Mucosa of rectum (tissue), 2 donors: ENCODE results near the gene MID1IP1.

ENCODE experiments used
- H3K27ac ChIP-seq, 2 donors: one replicate each; pipeline ENCODE4 v1.7.0; 2013; ENCODE audit warnings: inconsistent platforms in 2 of 2, low read depth in 2 of 2, low read length in 2 of 2
- H3K27me3 ChIP-seq, 2 donors: one replicate each; pipeline ENCODE4 v1.7.0; 2013; ENCODE audit warnings: low read length in 2 of 2; ENCODE audit not compliant: control insufficient read depth in 2 of 2, insufficient read depth in 2 of 2
- H3K36me3 ChIP-seq, 2 donors: one replicate each; pipeline ENCODE4 v1.7.0; 2013; ENCODE audit warnings: low read length in 2 of 2; ENCODE audit not compliant: control insufficient read depth in 2 of 2, insufficient read depth in 2 of 2
- H3K4me1 ChIP-seq, 2 donors: one replicate each; pipeline ENCODE4 v1.7.0; 2013; ENCODE audit warnings: low read length in 2 of 2, mild to moderate bottlenecking in 1 of 2; ENCODE audit not compliant: control insufficient read depth in 2 of 2, insufficient read depth in 2 of 2
- H3K4me3 ChIP-seq, 2 donors: one replicate each; pipeline ENCODE4 v1.7.0; 2013; ENCODE audit warnings: low read length in 2 of 2
- H3K9ac ChIP-seq, 2 donors: one replicate each; pipeline ENCODE4 v1.7.0; 2013; ENCODE audit warnings: low read length in 2 of 2, low read depth in 1 of 2, mild to moderate bottlenecking in 1 of 2
- H3K9me3 ChIP-seq, 2 donors: one replicate each; pipeline ENCODE4 v1.7.0; 2013; ENCODE audit warnings: low read length in 2 of 2; ENCODE audit not compliant: control insufficient read depth in 2 of 2
- donor health status: healthy.
- donor health status: Normal muscosa, but diverticular disease.

MID1IP1 gene

DNA sequence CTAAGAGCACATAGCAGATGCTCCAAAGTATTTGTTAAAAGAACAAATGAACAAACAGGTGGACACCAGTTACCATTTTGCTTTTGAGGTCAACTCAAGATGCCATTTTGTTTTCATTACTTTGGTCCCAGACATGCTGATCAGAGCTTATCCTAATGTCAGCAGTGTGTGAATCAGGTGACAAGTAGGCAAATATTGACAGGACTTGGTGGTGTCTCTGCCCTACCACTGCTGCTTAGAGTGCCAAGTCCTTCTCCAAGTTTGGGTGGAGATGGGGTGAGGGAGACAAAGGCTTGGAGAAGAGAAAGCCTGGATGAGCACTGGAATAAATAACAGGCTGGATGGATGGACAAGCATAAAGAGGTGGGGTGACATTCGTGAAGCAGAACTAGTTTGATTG, 38.7 kb downstream of the MID1IP1 start:
- Histone ChIP-seq H3K4me3 (no peak overlapping the region), H3K27ac (no peak overlapping the region), H3K27me3 (peaks cover 0 to 2% of the 10 kb centered on the region in 2 donors), H3K9ac (no peak overlapping the region), H3K36me3 (no peaks in the 10 kb centered on the region), H3K4me1 (no peaks in the 10 kb centered on the region), H3K9me3 (no peaks in the 10 kb centered on the region)

- Histone ChIP-seq H3K9me3 (no peaks in the 10 kb centered on the region), H3K27me3 (peaks cover 0 to 2% of the 10 kb centered on the region in 2 donors), H3K36me3 (no peaks in the 10 kb centered on the region), H3K27ac (no peak overlapping the region), H3K9ac (no peak overlapping the region), H3K4me1 (no peaks in the 10 kb centered on the region), H3K4me3 (no peak overlapping the region)
Measured at GRCh38 chrX:38841750-38842149, 40.5 kb downstream of the MID1IP1 start.

DNA sequence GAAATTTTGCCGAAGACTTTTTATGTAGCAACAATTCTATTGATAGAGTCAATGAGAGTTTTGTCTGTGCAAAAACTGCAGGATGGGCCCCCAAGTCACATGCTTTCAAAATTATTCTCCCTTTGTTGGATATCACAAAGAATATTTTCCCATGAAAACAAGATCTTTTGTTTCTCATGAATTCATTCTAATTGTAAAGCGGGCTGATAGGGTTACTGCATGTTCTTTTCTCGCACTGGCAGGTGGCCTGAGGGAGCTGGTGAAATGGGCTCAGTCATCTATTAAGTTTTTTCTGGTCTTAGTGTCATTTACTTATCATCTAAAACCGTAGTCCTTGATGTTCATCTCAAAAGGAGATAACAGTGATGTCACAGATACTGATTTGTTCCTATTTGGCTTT, 44.2 kb downstream of the MID1IP1 start:
- H3K27ac ChIP-seq = no peak overlapping the region
- no peaks in the 10 kb centered on the region for H3K4me1 ChIP-seq
- H3K4me3 ChIP-seq = no peak overlapping the region
- peaks cover 0 to 2% of the 10 kb centered on the region in 2 donors for H3K27me3 ChIP-seq
- no peaks in the 10 kb centered on the region for H3K36me3 ChIP-seq
- no peak overlapping the region for H3K9ac ChIP-seq
- no peaks in the 10 kb centered on the region for H3K9me3 ChIP-seq

DNA sequence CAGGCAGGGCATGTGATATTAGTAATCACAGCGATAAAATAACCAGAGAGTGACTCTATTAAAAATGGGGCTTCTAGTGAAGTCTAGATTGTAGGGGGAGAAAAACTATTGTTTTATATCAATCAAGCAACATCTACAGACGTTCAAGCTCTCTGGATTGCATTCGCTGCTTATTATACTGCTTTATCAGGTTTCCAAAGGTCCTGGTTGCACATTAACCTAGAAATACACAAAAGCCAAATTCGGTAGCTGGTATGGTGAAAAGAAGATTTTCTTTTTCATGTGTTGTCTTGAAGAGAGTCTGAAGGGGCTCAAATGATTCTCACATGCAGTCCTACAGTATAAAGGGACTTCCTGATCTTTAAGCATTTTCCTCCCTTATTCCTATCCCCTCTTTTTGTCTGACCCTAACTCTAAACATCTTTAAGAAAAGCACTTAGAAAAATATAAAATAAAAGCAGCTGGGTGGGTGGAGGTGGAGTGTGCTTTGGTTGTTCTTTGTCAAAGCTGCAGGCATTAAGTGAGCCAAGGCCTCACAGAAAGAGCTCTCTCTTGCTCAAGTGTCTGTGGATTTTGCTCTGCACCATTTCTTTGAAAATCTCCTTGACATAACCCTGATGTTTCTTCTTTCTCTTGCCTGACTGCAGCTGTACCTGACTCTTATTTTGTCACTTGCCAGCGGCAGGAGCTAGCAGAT, 46.1 kb downstream of the MID1IP1 start:
- no peaks in the 10 kb centered on the region for H3K4me1 ChIP-seq
- H3K36me3 ChIP-seq = no peaks in the 10 kb centered on the region
- peaks cover 0 to 2% of the 10 kb centered on the region in 2 donors for H3K27me3 ChIP-seq
- no peak overlapping the region for H3K9ac ChIP-seq
- H3K9me3 ChIP-seq = no peaks in the 10 kb centered on the region
- no peak overlapping the region for H3K4me3 ChIP-seq
- no peak overlapping the region for H3K27ac ChIP-seq

DNA sequence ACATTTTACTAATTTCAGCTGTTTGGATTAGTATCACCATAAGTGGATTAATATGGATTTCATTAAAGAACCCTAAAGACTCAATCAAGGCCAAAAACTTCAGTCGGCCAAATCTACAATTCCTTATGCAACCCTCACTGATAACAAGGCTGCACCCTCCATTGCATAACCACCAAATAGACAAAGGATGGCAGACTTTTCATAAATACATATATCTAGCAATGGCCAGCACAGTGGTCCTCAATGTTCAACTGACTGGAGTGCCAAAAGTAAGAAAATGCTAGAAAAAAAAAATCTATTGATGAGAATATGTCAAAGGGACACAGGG, 46.6 kb downstream of the MID1IP1 start:
- Histone ChIP-seq H3K27me3 (peaks cover 0 to 2% of the 10 kb centered on the region in 2 donors), H3K9me3 (no peaks in the 10 kb centered on the region), H3K9ac (no peak overlapping the region), H3K4me1 (no peaks in the 10 kb centered on the region), H3K27ac (no peak overlapping the region), H3K4me3 (no peak overlapping the region), H3K36me3 (no peaks in the 10 kb centered on the region)

GRCh38 chrX:38848671-38849455, 47.6 kb downstream of the MID1IP1 start:
- Histone ChIP-seq H3K4me3 (no peak overlapping the region), H3K9me3 (no peaks in the 10 kb centered on the region), H3K4me1 (no peaks in the 10 kb centered on the region), H3K27me3 (no peaks in the 10 kb centered on the region), H3K36me3 (no peaks in the 10 kb centered on the region), H3K27ac (no peak overlapping the region), H3K9ac (no peak overlapping the region)

- Histone ChIP-seq H3K9me3 (no peaks in the 10 kb centered on the region), H3K36me3 (no peaks in the 10 kb centered on the region), H3K27me3 (peaks cover 0 to 3% of the 10 kb centered on the region in 2 donors), H3K4me1 (no peaks in the 10 kb centered on the region), H3K27ac (no peak overlapping the region), H3K9ac (no peak overlapping the region), H3K4me3 (no peak overlapping the region)
Measured at GRCh38 chrX:38850807-38851544, 49.7 kb downstream of the MID1IP1 start.

GRCh38 chrX:38854305-38854704, 53.0 kb downstream of the MID1IP1 start:
- no peaks in the 10 kb centered on the region for H3K9me3 ChIP-seq
- no peak overlapping the region for H3K27ac ChIP-seq

More at GRCh38 chrX:38854305-38854704, 53.0 kb downstream of the MID1IP1 start:
- Histone ChIP-seq H3K4me3 (no peak overlapping the region), H3K27me3 (peaks cover 0 to 4% of the 10 kb centered on the region in 2 donors), H3K9ac (no peak overlapping the region), H3K36me3 (no peaks in the 10 kb centered on the region), H3K4me1 (no peaks in the 10 kb centered on the region)
